WTC11 (cell line): Measurements from ENCODE around the gene DPP10. TPM values are rescaled to one million over a fixed set of nuclear protein-coding genes. Genes with fewer than 3 reads are reported as not detected.

Experiments used
- ATAC-seq: fragments of 200-7000 bp; cut with Tn5 transposase; 2 replicates; pipeline ENCODE4 v1.10.0; 2021; ENCODE audit warnings: mild to moderate bottlenecking, moderate library complexity
- CTCF ChIA-PET: fragments of 300-600 bp; sonication (Branson Sonifier 250); formaldehyde crosslinking; loops from one replicate; lab custom pipeline; 2021; ENCODE audit warnings: antibody characterized with exemption; lab: Charles Lee
- POLR2A ChIA-PET: fragments of 350-600 bp; sonication (Branson Sonifier 250); formaldehyde crosslinking; loops from one replicate; lab custom pipeline; 2021; ENCODE audit warnings: antibody characterized with exemption; lab: Charles Lee
- DNase-seq: peaks from one replicate; pipeline ENCODE4 v3.0.0; 2021; ENCODE audit warnings: low spot score
- H3K27ac Mint-ChIP-seq: 2 replicates; pipeline ENCODE4 v1.8.0; 2021; ENCODE audit warnings: mixed read lengths
- H3K27me3 Mint-ChIP-seq: 2 replicates; pipeline ENCODE4 v1.8.0; 2021; ENCODE audit warnings: low read depth, mild to moderate bottlenecking, moderate library complexity, mixed read lengths
- H3K36me3 Mint-ChIP-seq: 2 replicates; pipeline ENCODE4 v1.8.0; 2021; ENCODE audit warnings: mixed read lengths
- H3K4me1 Mint-ChIP-seq: 2 replicates; pipeline ENCODE4 v1.8.0; 2022; ENCODE audit warnings: mixed read lengths
- H3K4me3 Mint-ChIP-seq: 2 replicates; pipeline ENCODE4 v1.8.0; 2021; ENCODE audit warnings: mild to moderate bottlenecking, moderate library complexity, mixed read lengths
- H3K9me3 Mint-ChIP-seq: 2 replicates; pipeline ENCODE4 v1.8.0; 2021; ENCODE audit warnings: mixed read lengths
- EMX1 ChIP-seq: fragments of 250-450 bp; sonication (Bioruptor Pico); IDR thresholded peaks from 2 replicates; pipeline ENCODE4 v1.8.0; 2021; ENCODE audit warnings: mild to moderate bottlenecking
- HMGA2 ChIP-seq: fragments of 250-450 bp; sonication (Bioruptor Pico); IDR thresholded peaks from 2 replicates; pipeline ENCODE4 v1.4.0; 2021; ENCODE audit warnings: mild to moderate bottlenecking, moderate library complexity
- JAZF1 ChIP-seq: fragments of 250-450 bp; sonication (Bioruptor Pico); IDR thresholded peaks from 2 replicates; pipeline ENCODE4 v1.9.0; 2021; ENCODE audit warnings: moderate library complexity, mild to moderate bottlenecking, inconsistent platforms
- NFATC4 ChIP-seq: fragments of 250-450 bp; sonication (Bioruptor Pico); IDR thresholded peaks from 2 replicates; pipeline ENCODE4 v1.9.0; 2021; ENCODE audit warnings: mild to moderate bottlenecking
- NFYB ChIP-seq: sonication (generic); formaldehyde crosslinking; conservative IDR thresholded peaks from 2 replicates; pipeline ENCODE4 v1.8.0; 2022; ENCODE audit warnings: low read depth, missing genetic modification reagents
- NR1H2 ChIP-seq: sonication (generic); formaldehyde crosslinking; IDR thresholded peaks from 2 replicates; pipeline ENCODE4 v1.9.0; 2021; ENCODE audit warnings: mild to moderate bottlenecking, moderate library complexity, missing genetic modification reagents
- NR3C1 ChIP-seq: sonication (generic); formaldehyde crosslinking; conservative IDR thresholded peaks from 2 replicates; pipeline ENCODE4 v1.8.1; 2023; ENCODE audit warnings: low read depth, mild to moderate bottlenecking, missing genetic modification reagents
- OVOL2 ChIP-seq: fragments of 250-450 bp; sonication (Bioruptor Pico); IDR thresholded peaks from 2 replicates; pipeline ENCODE4 v1.9.0; 2021; ENCODE audit warnings: mild to moderate bottlenecking, borderline replicate concordance
- PRRX2 ChIP-seq: fragments of 250-450 bp; sonication (Bioruptor Pico); IDR thresholded peaks from 2 replicates; pipeline ENCODE4 v1.8.0; 2021; ENCODE audit warnings: mild to moderate bottlenecking
- RORB ChIP-seq: fragments of 250-450 bp; sonication (Bioruptor Pico); IDR thresholded peaks from 2 replicates; pipeline ENCODE4 v1.9.0; 2021; ENCODE audit warnings: mild to moderate bottlenecking
- SP1 ChIP-seq: sonication (generic); formaldehyde crosslinking; conservative IDR thresholded peaks from 2 replicates; pipeline ENCODE4 v1.8.1; 2022; ENCODE audit warnings: missing genetic modification reagents
- TEAD1 ChIP-seq: sonication (generic); formaldehyde crosslinking; IDR thresholded peaks from 2 replicates; pipeline ENCODE4 v1.8.0; 2022; ENCODE audit warnings: mild to moderate bottlenecking, missing genetic modification reagents
- TEAD4 ChIP-seq: sonication (generic); formaldehyde crosslinking; IDR thresholded peaks from 2 replicates; pipeline ENCODE4 v1.8.0; 2022; ENCODE audit warnings: mild to moderate bottlenecking, missing genetic modification reagents
- TP53 ChIP-seq: sonication (generic); formaldehyde crosslinking; IDR thresholded peaks from 2 replicates; pipeline ENCODE4 v1.8.1; 2023; ENCODE audit warnings: mild to moderate bottlenecking, missing genetic modification reagents
- ZBTB21 ChIP-seq: sonication (generic); formaldehyde crosslinking; IDR thresholded peaks from 2 replicates; pipeline ENCODE4 v1.8.1; 2023; ENCODE audit warnings: mild to moderate bottlenecking, missing genetic modification reagents, borderline replicate concordance
- ZNF121 ChIP-seq: sonication (generic); formaldehyde crosslinking; IDR thresholded peaks from 2 replicates; pipeline ENCODE4 v1.8.0; 2023; ENCODE audit warnings: missing genetic modification reagents
- ZNF396 ChIP-seq: fragments of 250-450 bp; sonication (Bioruptor Pico); IDR thresholded peaks from 2 replicates; pipeline ENCODE4 v1.8.0; 2021; ENCODE audit warnings: mild to moderate bottlenecking, moderate library complexity, borderline replicate concordance
- total RNA-seq: library from RNA; stranded (reverse); gene quantifications from 3 replicates; pipeline ENCODE4 v1.2.3, GENCODE V29; 2021
- TF ChIP-seq, protein P1 (sequence below): fragments of 250-450 bp; sonication (Bioruptor Pico); IDR thresholded peaks from 2 replicates; pipeline ENCODE4 v1.8.0; 2021; ENCODE audit warnings: mild to moderate bottlenecking
- TF ChIP-seq, protein P2 (sequence below): sonication (generic); formaldehyde crosslinking; IDR thresholded peaks from 2 replicates; pipeline ENCODE4 v1.8.0; 2022; ENCODE audit warnings: missing genetic modification reagents
- TF ChIP-seq, protein P3 (sequence below): sonication (generic); formaldehyde crosslinking; IDR thresholded peaks from 2 replicates; pipeline ENCODE4 v1.8.0; 2022; ENCODE audit warnings: mild to moderate bottlenecking, missing genetic modification reagents
- TF ChIP-seq, protein P4 (sequence below): sonication (generic); formaldehyde crosslinking; IDR thresholded peaks from 2 replicates; pipeline ENCODE4 v1.8.1; 2023; ENCODE audit warnings: mild to moderate bottlenecking, missing genetic modification reagents
- TF ChIP-seq, protein P5 (sequence below): sonication (generic); formaldehyde crosslinking; IDR thresholded peaks from 2 replicates; pipeline ENCODE4 v1.8.1; 2022; ENCODE audit warnings: low read depth, missing genetic modification reagents, borderline replicate concordance
- TF ChIP-seq, protein P6 (sequence below): sonication (generic); formaldehyde crosslinking; conservative IDR thresholded peaks from 2 replicates; pipeline ENCODE4 v1.8.1; 2022; ENCODE audit warnings: mild to moderate bottlenecking, missing genetic modification reagents

DPP10 gene
- total RNA-seq, 1 experiment from 2014 or later = 4.0 TPM

DNA sequence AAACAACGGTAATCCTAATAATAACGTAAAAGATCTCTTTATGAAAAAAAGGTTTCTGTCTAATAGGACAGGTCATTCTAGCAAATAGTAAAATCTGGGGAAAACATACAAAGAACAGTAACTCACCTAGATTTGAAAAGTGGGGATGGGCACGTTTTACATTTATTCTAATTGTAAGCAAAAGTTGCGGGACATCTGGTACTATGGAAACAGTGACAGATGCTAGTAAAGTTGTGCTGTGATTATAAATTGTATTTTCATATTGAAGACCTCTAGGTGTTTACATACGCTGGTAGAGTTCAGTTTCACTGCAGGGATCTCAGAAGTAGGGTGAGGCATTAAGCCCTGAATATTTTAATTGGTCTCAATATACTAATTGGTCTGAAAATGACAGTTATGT lies 422.5 kb downstream of the DPP10 start (continued):
- TF ChIP-seq, protein P1, sequence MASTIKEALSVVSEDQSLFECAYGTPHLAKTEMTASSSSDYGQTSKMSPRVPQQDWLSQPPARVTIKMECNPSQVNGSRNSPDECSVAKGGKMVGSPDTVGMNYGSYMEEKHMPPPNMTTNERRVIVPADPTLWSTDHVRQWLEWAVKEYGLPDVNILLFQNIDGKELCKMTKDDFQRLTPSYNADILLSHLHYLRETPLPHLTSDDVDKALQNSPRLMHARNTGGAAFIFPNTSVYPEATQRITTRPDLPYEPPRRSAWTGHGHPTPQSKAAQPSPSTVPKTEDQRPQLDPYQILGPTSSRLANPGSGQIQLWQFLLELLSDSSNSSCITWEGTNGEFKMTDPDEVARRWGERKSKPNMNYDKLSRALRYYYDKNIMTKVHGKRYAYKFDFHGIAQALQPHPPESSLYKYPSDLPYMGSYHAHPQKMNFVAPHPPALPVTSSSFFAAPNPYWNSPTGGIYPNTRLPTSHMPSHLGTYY (CRISPR knock-in tag) = no peak
- TF ChIP-seq PRRX2 (CRISPR knock-in tag) (no peak), OVOL2 (CRISPR knock-in tag) (no peak), NFYB (CRISPR knock-in tag) (no peak), HMGA2 (CRISPR knock-in tag) (no peak), JAZF1 (CRISPR knock-in tag) (no peak), TEAD1 (CRISPR knock-in tag) (no peak), SP1 (CRISPR knock-in tag) (no peak), TEAD4 (CRISPR knock-in tag) (no peak), NFATC4 (CRISPR knock-in tag) (no peak), ZNF396 (no peak), NR1H2 (CRISPR knock-in tag) (no peak)
- TF ChIP-seq, protein P2, sequence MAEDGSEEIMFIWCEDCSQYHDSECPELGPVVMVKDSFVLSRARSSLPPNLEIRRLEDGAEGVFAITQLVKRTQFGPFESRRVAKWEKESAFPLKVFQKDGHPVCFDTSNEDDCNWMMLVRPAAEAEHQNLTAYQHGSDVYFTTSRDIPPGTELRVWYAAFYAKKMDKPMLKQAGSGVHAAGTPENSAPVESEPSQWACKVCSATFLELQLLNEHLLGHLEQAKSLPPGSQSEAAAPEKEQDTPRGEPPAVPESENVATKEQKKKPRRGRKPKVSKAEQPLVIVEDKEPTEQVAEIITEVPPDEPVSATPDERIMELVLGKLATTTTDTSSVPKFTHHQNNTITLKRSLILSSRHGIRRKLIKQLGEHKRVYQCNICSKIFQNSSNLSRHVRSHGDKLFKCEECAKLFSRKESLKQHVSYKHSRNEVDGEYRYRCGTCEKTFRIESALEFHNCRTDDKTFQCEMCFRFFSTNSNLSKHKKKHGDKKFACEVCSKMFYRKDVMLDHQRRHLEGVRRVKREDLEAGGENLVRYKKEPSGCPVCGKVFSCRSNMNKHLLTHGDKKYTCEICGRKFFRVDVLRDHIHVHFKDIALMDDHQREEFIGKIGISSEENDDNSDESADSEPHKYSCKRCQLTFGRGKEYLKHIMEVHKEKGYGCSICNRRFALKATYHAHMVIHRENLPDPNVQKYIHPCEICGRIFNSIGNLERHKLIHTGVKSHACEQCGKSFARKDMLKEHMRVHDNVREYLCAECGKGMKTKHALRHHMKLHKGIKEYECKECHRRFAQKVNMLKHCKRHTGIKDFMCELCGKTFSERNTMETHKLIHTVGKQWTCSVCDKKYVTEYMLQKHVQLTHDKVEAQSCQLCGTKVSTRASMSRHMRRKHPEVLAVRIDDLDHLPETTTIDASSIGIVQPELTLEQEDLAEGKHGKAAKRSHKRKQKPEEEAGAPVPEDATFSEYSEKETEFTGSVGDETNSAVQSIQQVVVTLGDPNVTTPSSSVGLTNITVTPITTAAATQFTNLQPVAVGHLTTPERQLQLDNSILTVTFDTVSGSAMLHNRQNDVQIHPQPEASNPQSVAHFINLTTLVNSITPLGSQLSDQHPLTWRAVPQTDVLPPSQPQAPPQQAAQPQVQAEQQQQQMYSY = no peak
- TF ChIP-seq, protein P3, sequence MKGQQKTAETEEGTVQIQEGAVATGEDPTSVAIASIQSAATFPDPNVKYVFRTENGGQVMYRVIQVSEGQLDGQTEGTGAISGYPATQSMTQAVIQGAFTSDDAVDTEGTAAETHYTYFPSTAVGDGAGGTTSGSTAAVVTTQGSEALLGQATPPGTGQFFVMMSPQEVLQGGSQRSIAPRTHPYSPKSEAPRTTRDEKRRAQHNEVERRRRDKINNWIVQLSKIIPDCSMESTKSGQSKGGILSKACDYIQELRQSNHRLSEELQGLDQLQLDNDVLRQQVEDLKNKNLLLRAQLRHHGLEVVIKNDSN (CRISPR knock-in tag) = no peak

DNA sequence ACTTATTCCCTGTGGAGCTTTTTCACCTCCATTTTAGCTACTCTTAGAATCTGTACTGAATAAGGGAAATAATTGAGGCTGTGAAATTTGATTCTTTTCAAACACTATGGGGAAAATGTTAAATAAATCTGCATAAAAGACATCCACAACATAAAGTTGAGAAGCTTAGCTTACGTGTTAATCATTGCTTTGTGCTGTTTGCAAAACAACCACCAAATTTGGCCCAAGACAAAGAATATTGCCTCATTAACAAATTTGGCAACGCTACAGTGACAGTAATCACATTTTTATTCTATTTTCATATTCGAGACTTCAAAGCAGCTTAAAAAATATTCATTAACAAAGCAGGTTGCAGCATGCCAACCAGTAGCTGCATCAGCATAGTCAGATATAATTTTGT lies 437.6 kb downstream of the DPP10 start:
- ChIA-PET POLR2A (no interaction called here), CTCF (no interaction called here)
- Mint-ChIP-seq H3K4me1 (no peaks in the 10 kb centered on the region), H3K27ac (no peak overlapping the region), H3K9me3 (peaks cover 27% of the 10 kb centered on the region), H3K36me3 (peaks cover 6% of the 10 kb centered on the region; the same call in 1 of the 2 replicates), H3K4me3 (no peak overlapping the region), H3K27me3 (no peaks in the 10 kb centered on the region)
- DNase-seq = no peak
- no peak for ATAC-seq
- TF ChIP-seq NR3C1 (CRISPR knock-in tag) (no peak), EMX1 (CRISPR knock-in tag) (no peak)

DNA sequence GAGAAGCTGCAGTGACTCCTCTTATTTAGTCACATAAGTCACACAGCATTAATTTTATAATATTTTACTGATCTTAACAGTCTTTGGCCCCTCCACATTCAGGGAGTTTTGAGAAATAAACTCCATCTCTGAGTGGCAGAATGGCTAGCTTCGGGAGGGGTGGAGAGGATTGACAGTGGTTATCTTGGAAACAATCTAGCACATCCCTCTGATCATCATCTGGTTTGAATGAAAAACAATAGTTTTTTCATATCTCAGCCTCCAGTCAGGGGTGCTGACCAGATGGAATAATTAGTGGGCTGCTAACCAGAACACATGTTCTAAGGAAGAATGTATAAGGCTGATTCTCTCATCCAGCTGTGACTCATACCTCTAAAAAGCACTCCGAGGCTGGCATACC lies 477.5 kb downstream of the DPP10 start:
- H3K4me1 Mint-ChIP-seq = no peaks in the 10 kb centered on the region
- no peaks in the 10 kb centered on the region for H3K27me3 Mint-ChIP-seq
- ChIA-PET POLR2A (no interaction called here), CTCF (no interaction called here)
- peaks cover 8% of the 10 kb centered on the region for H3K36me3 Mint-ChIP-seq
- DNase-seq (no peak), ATAC-seq (no peak)
- H3K9me3 Mint-ChIP-seq = peaks cover 36% of the 10 kb centered on the region
- H3K27ac Mint-ChIP-seq = no peak overlapping the region
- H3K4me3 Mint-ChIP-seq = no peak overlapping the region
- no peak for TF ChIP-seq TP53 (CRISPR knock-in tag)
- TF ChIP-seq, protein P4, sequence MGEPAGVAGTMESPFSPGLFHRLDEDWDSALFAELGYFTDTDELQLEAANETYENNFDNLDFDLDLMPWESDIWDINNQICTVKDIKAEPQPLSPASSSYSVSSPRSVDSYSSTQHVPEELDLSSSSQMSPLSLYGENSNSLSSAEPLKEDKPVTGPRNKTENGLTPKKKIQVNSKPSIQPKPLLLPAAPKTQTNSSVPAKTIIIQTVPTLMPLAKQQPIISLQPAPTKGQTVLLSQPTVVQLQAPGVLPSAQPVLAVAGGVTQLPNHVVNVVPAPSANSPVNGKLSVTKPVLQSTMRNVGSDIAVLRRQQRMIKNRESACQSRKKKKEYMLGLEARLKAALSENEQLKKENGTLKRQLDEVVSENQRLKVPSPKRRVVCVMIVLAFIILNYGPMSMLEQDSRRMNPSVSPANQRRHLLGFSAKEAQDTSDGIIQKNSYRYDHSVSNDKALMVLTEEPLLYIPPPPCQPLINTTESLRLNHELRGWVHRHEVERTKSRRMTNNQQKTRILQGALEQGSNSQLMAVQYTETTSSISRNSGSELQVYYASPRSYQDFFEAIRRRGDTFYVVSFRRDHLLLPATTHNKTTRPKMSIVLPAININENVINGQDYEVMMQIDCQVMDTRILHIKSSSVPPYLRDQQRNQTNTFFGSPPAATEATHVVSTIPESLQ (CRISPR knock-in tag) = no peak
- no peak for TF ChIP-seq RORB
- TF ChIP-seq, protein P1 (CRISPR knock-in tag) = no peak
- TF ChIP-seq JAZF1 (CRISPR knock-in tag) = no peak
- TF ChIP-seq, protein P5, sequence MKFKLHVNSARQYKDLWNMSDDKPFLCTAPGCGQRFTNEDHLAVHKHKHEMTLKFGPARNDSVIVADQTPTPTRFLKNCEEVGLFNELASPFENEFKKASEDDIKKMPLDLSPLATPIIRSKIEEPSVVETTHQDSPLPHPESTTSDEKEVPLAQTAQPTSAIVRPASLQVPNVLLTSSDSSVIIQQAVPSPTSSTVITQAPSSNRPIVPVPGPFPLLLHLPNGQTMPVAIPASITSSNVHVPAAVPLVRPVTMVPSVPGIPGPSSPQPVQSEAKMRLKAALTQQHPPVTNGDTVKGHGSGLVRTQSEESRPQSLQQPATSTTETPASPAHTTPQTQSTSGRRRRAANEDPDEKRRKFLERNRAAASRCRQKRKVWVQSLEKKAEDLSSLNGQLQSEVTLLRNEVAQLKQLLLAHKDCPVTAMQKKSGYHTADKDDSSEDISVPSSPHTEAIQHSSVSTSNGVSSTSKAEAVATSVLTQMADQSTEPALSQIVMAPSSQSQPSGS (CRISPR knock-in tag) = no peak
- TF ChIP-seq HMGA2 (CRISPR knock-in tag) = no peak
- no peak for TF ChIP-seq ZBTB21 (CRISPR knock-in tag)
- TF ChIP-seq, protein P6, sequence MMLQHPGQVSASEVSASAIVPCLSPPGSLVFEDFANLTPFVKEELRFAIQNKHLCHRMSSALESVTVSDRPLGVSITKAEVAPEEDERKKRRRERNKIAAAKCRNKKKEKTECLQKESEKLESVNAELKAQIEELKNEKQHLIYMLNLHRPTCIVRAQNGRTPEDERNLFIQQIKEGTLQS (CRISPR knock-in tag) = no peak
- TF ChIP-seq EMX1 (CRISPR knock-in tag) = no peak
- no peak for TF ChIP-seq ZNF121 (CRISPR knock-in tag)
